Endothelial cell (in vitro differentiated cells): ENCODE data around the gene CREB3L1. TPM values are rescaled to one million over a fixed set of nuclear protein-coding genes. Genes with fewer than 3 reads are reported as not detected.

Experiments
- DNase-seq: peaks from one replicate; pipeline ENCODE4 v3.0.0; 2021; ENCODE audit warnings: low spot score
- H3K27ac Mint-ChIP-seq: one replicate; pipeline ENCODE4 v1.8.0; 2021; ENCODE audit warnings: mixed read lengths, inconsistent platforms; ENCODE audit not compliant: unreplicated experiment
- H3K27me3 Mint-ChIP-seq: one replicate; pipeline ENCODE4 v1.8.0; 2021; ENCODE audit warnings: mild to moderate bottlenecking, moderate library complexity, mixed read lengths, inconsistent platforms; ENCODE audit not compliant: unreplicated experiment
- H3K36me3 Mint-ChIP-seq: one replicate; pipeline ENCODE4 v1.8.0; 2021; ENCODE audit warnings: mild to moderate bottlenecking, low read depth, mixed read lengths, inconsistent platforms; ENCODE audit not compliant: unreplicated experiment
- H3K4me1 Mint-ChIP-seq: one replicate; pipeline ENCODE4 v1.8.0; 2021; ENCODE audit warnings: mild to moderate bottlenecking, mixed read lengths, inconsistent platforms; ENCODE audit not compliant: unreplicated experiment
- H3K4me3 Mint-ChIP-seq: one replicate; pipeline ENCODE4 v1.8.0; 2021; ENCODE audit warnings: mild to moderate bottlenecking, mixed read lengths, inconsistent platforms; ENCODE audit not compliant: unreplicated experiment
- H3K9me3 Mint-ChIP-seq: one replicate; pipeline ENCODE4 v1.8.0; 2021; ENCODE audit warnings: mixed read lengths, inconsistent platforms; ENCODE audit not compliant: unreplicated experiment
- CTCF ChIP-seq: fragments of 200-600 bp; sonication (generic); IDR thresholded peaks from one replicate; pipeline ENCODE4 v1.5.0; 2021; ENCODE audit warnings: antibody characterized with exemption; ENCODE audit not compliant: unreplicated experiment
- total RNA-seq: library from RNA; stranded (reverse); fragmentation: NEBNext Ultra II Directional; extraction: Animal tissue kit (Norgen Biotek cat#: 25700); gene quantifications from one replicate; pipeline ENCODE4 v1.2.1, GENCODE V29; 2021; ENCODE audit not compliant: unreplicated experiment

CREB3L1 gene
- total RNA-seq, 1 donor from 2014 or later: 21.6 TPM

- no peaks in the 10 kb centered on the region for H3K9me3 Mint-ChIP-seq
- H3K27me3 Mint-ChIP-seq: peaks cover 13% of the 10 kb centered on the region
- H3K27ac Mint-ChIP-seq: peak overlapping the region; percentile 57
- no peaks in the 10 kb centered on the region for H3K4me1 Mint-ChIP-seq
- TF ChIP-seq CTCF: no peak
- H3K36me3 Mint-ChIP-seq: peaks cover 4% of the 10 kb centered on the region
- no peak for DNase-seq
- no peak overlapping the region for H3K4me3 Mint-ChIP-seq
These were observed 17.4 kb upstream of the CREB3L1 start for GRCh38 chr11:46259971-46260560.

GRCh38 chr11:46263120-46263519 lies 14.3 kb upstream of the CREB3L1 start:
- H3K4me3 Mint-ChIP-seq: no peak overlapping the region
- peaks cover 3% of the 10 kb centered on the region for H3K4me1 Mint-ChIP-seq
- H3K36me3 Mint-ChIP-seq: peaks cover 4% of the 10 kb centered on the region
- no peak for DNase-seq
- H3K27ac Mint-ChIP-seq: no peak overlapping the region
- H3K27me3 Mint-ChIP-seq: peaks cover 13% of the 10 kb centered on the region
- H3K9me3 Mint-ChIP-seq: no peaks in the 10 kb centered on the region
- TF ChIP-seq CTCF: no peak

- Mint-ChIP-seq H3K27me3 (peaks cover 13% of the 10 kb centered on the region), H3K4me1 (peaks cover 3% of the 10 kb centered on the region), H3K9me3 (no peaks in the 10 kb centered on the region), H3K4me3 (no peak overlapping the region), H3K36me3 (peaks cover 4% of the 10 kb centered on the region), H3K27ac (no peak overlapping the region)
- no peak for DNase-seq
- TF ChIP-seq CTCF: no peak
These were observed 13.4 kb upstream of the CREB3L1 start for GRCh38 chr11:46264030-46264429.

- peaks cover 4% of the 10 kb centered on the region for H3K36me3 Mint-ChIP-seq
- no peak overlapping the region for H3K27ac Mint-ChIP-seq
- H3K4me3 Mint-ChIP-seq: no peak overlapping the region
- no peak for DNase-seq
- no peak for TF ChIP-seq CTCF
- H3K4me1 Mint-ChIP-seq: peaks cover 3% of the 10 kb centered on the region
- H3K9me3 Mint-ChIP-seq: no peaks in the 10 kb centered on the region
- H3K27me3 Mint-ChIP-seq: peaks cover 13% of the 10 kb centered on the region
These were observed 12.5 kb upstream of the CREB3L1 start for GRCh38 chr11:46264976-46265375.

- Mint-ChIP-seq H3K4me3 (no peak overlapping the region), H3K4me1 (peaks cover 3% of the 10 kb centered on the region), H3K9me3 (no peaks in the 10 kb centered on the region), H3K27ac (no peak overlapping the region), H3K36me3 (peaks cover 4% of the 10 kb centered on the region), H3K27me3 (peaks cover 13% of the 10 kb centered on the region)
- DNase-seq: no peak
- no peak for TF ChIP-seq CTCF
These were observed 11.7 kb upstream of the CREB3L1 start for GRCh38 chr11:46265764-46266163.
